ENCODE data around the gene PARD3B. TPM values are rescaled to one million over a fixed set of nuclear protein-coding genes. Genes with fewer than 3 reads are reported as not detected.

PARD3B gene
- total RNA-seq, 1 experiment from 2014 or later, result 6.4 TPM

DNA sequence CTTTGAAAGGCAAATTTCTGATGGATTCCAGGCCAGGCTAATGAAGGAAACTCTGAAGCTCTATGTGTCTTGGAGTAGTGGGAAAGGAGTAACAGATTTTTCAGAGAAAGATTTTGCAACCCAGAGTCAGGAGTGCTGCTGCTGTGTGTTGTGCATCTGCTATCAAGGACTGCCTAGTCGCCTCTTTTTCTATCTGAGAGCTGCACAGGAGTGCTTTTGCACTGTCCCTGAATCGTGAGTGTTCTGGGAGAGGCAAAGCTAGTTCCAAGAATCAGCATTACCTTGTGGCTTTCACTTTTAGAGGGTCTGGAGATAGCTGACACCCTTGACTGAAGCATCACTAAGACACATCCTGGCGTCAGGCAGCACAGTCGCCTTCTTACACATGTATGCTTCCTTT, 336.4 kb downstream of the PARD3B start:
- Histone ChIP-seq H2AFZ (ENCODE audit: low read length) (no peak overlapping the region), H2AK5ac (ENCODE audit: insufficient read length, low read length) (no peak overlapping the region), H4K8ac (replicated peaks; ENCODE audit: insufficient read length, low read depth, low read length) (no peak overlapping the region), H3T11ph (ENCODE audit: low read length) (no peak overlapping the region), H3K27me3 (ENCODE audit: insufficient read depth, low read length) (no peaks in the 10 kb centered on the region), H3K23ac (ENCODE audit: insufficient read length, low read depth, low read length) (no peak overlapping the region), H2BK20ac (ENCODE audit: low read depth, low read length, poor library complexity, severe bottlenecking) (no peak overlapping the region), H4K5ac (ENCODE audit: insufficient read length, low read depth, low read length) (no peak overlapping the region), H3K23me2 (ENCODE audit: insufficient read length, low read depth, low read length, poor library complexity, severe bottlenecking) (no peaks in the 10 kb centered on the region), H2BK5ac (ENCODE audit: insufficient read length, low read length) (no peak overlapping the region), H3K9me3 (ENCODE audit: control insufficient read depth, low read depth, low read length) (no peaks in the 10 kb centered on the region), H3K79me2 (ENCODE audit: insufficient read depth, low read length) (no peaks in the 10 kb centered on the region), H2BK120ac (ENCODE audit: low read depth, low read length, poor library complexity, severe bottlenecking) (no peak overlapping the region), H4K20me1 (ENCODE audit: control insufficient read depth, insufficient read depth, insufficient read length) (no peaks in the 10 kb centered on the region), H3K4me2 (ENCODE audit: insufficient read depth, insufficient read length, low read length) (no peak overlapping the region), H3K27ac (ENCODE audit: insufficient read length, low read depth, low read length) (no peak overlapping the region), H3K9ac (ENCODE audit: extremely low read depth, insufficient read length, low read length) (no peak overlapping the region), H3K4ac (ENCODE audit: low read depth, low read length) (no peak overlapping the region), H3K4me1 (ENCODE audit: insufficient read depth, low read length) (no peaks in the 10 kb centered on the region), H3K56ac (ENCODE audit: insufficient read length, low read depth, low read length) (no peak overlapping the region), H3K14ac (ENCODE audit: insufficient read depth, low read length) (no peak overlapping the region), H3K79me1 (ENCODE audit: insufficient read depth, low read depth, low read length, poor library complexity, severe bottlenecking) (no peaks in the 10 kb centered on the region), H2BK15ac (ENCODE audit: low read depth, low read length) (no peak overlapping the region), H2BK12ac (ENCODE audit: insufficient read length, low read depth, low read length) (no peak overlapping the region), H3K18ac (ENCODE audit: insufficient read length, low read depth, low read length) (no peak overlapping the region), H4K91ac (ENCODE audit: insufficient read length, low read depth, low read length) (no peak overlapping the region)
- Mint-ChIP-seq H3K9me3 (peaks cover 0 to 2% of the 10 kb centered on the region in 2 experiments; a peak in 1 of 5 replicates), H3K27ac (peak overlapping the region; percentile 31 to 64 (median 51); a peak in 6 of 7 replicates), H3K4me3 (no peak overlapping the region), H3K36me3 (ENCODE audit: insufficient read depth in 1 of 3, low read depth in 3 of 3) (no peaks in the 10 kb centered on the region), H3K27me3 (ENCODE audit: low read depth) (no peaks in the 10 kb centered on the region; the same call in 1 of the 2 replicates), H3K4me1 (peaks cover 20 to 21% of the 10 kb centered on the region in 2 experiments)
- TF ChIP-seq, protein P1, sequence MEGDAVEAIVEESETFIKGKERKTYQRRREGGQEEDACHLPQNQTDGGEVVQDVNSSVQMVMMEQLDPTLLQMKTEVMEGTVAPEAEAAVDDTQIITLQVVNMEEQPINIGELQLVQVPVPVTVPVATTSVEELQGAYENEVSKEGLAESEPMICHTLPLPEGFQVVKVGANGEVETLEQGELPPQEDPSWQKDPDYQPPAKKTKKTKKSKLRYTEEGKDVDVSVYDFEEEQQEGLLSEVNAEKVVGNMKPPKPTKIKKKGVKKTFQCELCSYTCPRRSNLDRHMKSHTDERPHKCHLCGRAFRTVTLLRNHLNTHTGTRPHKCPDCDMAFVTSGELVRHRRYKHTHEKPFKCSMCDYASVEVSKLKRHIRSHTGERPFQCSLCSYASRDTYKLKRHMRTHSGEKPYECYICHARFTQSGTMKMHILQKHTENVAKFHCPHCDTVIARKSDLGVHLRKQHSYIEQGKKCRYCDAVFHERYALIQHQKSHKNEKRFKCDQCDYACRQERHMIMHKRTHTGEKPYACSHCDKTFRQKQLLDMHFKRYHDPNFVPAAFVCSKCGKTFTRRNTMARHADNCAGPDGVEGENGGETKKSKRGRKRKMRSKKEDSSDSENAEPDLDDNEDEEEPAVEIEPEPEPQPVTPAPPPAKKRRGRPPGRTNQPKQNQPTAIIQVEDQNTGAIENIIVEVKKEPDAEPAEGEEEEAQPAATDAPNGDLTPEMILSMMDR (conservative IDR thresholded peaks at IDR 0.05), result no peak
- no CpG with 5 or more reads among the region's 4 CpGs for WGBS (ENCODE audit: extremely low coverage, insufficient read length, low lambda C conversion rate)
- no peak for DNase-seq

Measured in H9 (cell line).